Measurements from ENCODE around the gene UPF3A.

GRCh38 chr13:114320065-114320464 lies 38.7 kb downstream of the UPF3A start:
- TF ChIP-seq CTCF (IDR thresholded peaks at IDR 0.05) (no peak), POLR2A (IDR thresholded peaks at IDR 0.05) (no peak)
